IPS-20b (cell line): ENCODE data around the gene BCKDK.

Experiments used
- H3K27ac ChIP-seq: one replicate; pipeline ENCODE4 v1.5.1; 2013; ENCODE audit warnings: low read length
- H3K27me3 ChIP-seq: 2 replicates; pipeline ENCODE4 v1.6.1; 2013; ENCODE audit warnings: mild to moderate bottlenecking, low read length, inconsistent platforms; ENCODE audit not compliant: insufficient read depth
- H3K36me3 ChIP-seq: 2 replicates; pipeline ENCODE4 v1.6.1; 2013; ENCODE audit warnings: low read depth, mild to moderate bottlenecking, inconsistent platforms, low read length, moderate library complexity; ENCODE audit not compliant: insufficient read depth
- H3K4me1 ChIP-seq: 2 replicates; pipeline ENCODE4 v1.6.1; 2013; ENCODE audit warnings: mild to moderate bottlenecking, control low read depth, inconsistent platforms, low read length, moderate library complexity; ENCODE audit not compliant: insufficient read depth
- H3K4me3 ChIP-seq: 2 replicates; pipeline ENCODE4 v1.5.1; 2013; ENCODE audit warnings: mild to moderate bottlenecking, low read length, inconsistent platforms
- H3K9ac ChIP-seq: 2 replicates; pipeline ENCODE4 v1.6.1; 2013; ENCODE audit warnings: low read depth, mild to moderate bottlenecking, inconsistent platforms, low read length, moderate library complexity
- H3K9me3 ChIP-seq: 2 replicates; pipeline ENCODE4 v1.6.1; 2013; ENCODE audit warnings: mild to moderate bottlenecking, low read depth, low read length, inconsistent platforms; ENCODE audit not compliant: insufficient read depth

The BCKDK gene

DNA sequence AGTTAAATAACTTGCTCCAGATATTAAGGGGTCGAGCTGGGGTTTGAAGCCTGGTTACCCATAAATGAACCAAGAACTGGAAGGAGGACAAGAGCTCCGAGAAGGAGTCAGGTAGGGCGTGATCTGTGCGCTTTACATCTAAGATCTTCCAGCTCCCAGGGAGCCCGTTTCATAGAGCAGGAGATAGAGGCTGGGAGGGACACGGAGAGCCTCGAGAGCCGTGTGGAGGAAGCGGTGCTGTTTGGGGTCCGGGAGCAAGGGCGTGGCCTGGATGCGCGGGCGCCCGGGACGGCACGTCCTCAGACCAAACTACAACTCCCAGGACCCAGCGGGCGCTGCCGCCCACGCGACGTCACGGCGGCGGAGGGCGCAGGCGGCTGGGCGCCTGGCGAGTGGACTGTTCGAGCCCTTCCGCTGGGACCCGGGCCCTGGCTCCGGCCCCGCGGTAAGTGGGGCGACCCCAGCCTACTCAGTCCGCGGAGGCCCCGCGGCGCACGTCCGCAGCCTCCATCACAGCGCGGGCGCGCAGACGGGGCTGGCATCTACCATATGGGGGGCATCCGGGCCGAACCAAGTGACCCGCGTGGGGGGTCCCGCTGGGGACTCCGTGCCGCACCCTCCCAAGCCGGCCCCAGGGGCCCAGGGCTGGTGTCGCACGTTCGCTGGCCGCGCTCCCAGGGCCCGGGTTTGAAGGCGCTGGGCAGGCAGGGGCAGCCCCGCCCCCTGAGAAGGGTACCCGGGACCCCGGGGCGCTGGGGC lies at the start of gene BCKDK:
BCKDK (plus strand) TSS at position 352 of the 759 bp plus-strand sequence. CDS start 838 bp downstream, outside the sequence.
- no peaks in the 10 kb centered on the region for H3K4me1 ChIP-seq
- H3K27me3 ChIP-seq, result no peaks in the 10 kb centered on the region
- H3K27ac ChIP-seq, result no peak within 1 kb of the TSS
- peaks cover 36% of the 10 kb centered on the region for H3K36me3 ChIP-seq
- peak within 1 kb of the TSS; percentile 78 for H3K4me3 ChIP-seq
- no peaks in the 10 kb centered on the region for H3K9me3 ChIP-seq
- H3K9ac ChIP-seq, result peak within 1 kb of the TSS; percentile 72

DNA sequence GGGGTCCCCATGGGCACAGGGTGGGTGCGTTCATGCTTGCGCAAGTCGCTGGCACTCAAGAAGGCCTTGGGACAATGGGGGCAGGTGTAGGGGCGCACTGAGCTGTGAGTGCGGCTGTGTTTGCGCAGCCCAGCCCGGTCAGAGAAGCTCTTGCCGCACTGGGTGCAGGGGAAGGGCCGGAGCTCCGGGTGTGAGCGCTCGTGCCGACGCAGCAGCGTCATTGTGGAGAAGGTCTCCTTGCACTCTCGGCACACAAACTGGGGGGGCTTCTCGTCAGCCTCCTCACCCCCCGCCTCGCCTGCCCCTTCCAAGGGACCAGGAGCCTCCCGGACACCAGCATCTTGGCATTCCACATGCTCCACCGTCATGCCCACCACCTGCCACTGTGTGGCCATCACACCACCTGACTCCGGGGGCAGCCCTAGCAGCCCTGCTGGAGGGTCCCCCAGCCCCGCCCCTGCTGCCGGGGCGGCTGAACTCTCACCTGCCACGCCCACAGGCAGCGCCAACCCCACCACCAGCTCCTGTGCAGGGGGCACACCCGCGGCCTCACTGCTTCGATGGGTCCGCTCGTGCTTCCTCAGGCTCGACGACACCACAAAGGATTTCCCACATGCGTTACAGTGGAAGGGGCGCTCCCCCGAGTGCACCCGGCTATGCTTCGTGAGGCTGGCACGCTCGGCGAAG lies 46.9 kb upstream of the BCKDK start:
- no peak overlapping the region for H3K4me3 ChIP-seq
- no peaks in the 10 kb centered on the region for H3K27me3 ChIP-seq
- peaks cover 42% of the 10 kb centered on the region for H3K36me3 ChIP-seq
- no peaks in the 10 kb centered on the region for H3K4me1 ChIP-seq
- H3K9ac ChIP-seq, result no peak overlapping the region
- H3K27ac ChIP-seq, result no peak overlapping the region
- no peaks in the 10 kb centered on the region for H3K9me3 ChIP-seq

DNA sequence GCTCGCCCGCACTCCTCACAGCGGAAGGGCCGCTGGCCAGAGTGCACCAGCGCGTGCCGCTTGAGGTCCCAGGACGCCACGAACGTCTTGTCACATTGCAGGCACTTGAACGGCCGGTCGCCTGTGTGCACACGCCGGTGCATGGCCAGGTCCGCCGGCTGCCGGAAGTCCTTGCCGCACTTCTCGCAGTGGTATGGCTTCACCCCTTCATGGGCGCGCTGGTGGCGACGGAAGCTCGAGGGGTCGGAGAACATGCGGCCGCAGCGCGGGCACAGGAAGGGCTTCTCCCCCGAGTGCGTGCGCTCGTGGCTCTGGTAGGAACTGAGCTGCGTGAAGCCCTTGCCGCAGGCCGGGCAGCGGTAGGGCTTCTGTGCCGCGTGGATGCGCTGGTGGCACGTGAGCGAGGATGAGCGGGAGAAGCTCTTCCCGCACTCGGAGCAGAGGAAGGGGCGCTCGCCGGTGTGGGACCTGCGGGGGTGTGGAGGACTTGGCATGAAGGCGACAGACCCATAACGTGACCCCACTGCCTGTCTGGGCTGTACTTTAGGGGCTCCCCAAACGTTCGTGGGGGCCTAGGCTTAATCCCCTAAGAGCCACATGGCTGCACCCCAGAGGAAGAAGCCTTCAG lies 46.3 kb upstream of the BCKDK start:
- Histone ChIP-seq H3K4me3 (no peak overlapping the region), H3K36me3 (peaks cover 42% of the 10 kb centered on the region), H3K4me1 (no peaks in the 10 kb centered on the region), H3K27me3 (no peaks in the 10 kb centered on the region), H3K27ac (no peak overlapping the region), H3K9me3 (no peaks in the 10 kb centered on the region), H3K9ac (no peak overlapping the region)

DNA sequence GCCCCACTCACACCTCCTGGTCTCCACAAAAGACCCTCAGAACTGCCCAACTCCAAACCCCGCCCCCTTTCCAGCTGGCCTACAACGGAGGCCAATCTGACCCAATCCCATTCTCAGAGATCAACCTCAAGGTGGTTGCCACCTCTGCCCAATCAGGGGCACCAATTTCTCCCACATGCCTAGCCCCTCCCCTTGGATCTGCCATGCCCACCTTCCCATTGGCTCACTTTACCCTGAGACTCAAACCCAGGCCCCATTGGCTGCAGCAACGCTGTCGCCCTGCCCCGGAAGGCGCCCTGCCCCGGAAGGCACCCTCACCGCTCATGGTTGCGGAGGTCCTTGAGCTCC lies 44.7 kb upstream of the BCKDK start:
- Histone ChIP-seq H3K27ac (no peak overlapping the region), H3K36me3 (peaks cover 42% of the 10 kb centered on the region), H3K9ac (no peak overlapping the region), H3K9me3 (no peaks in the 10 kb centered on the region), H3K27me3 (no peaks in the 10 kb centered on the region), H3K4me1 (no peaks in the 10 kb centered on the region), H3K4me3 (no peak overlapping the region)

DNA sequence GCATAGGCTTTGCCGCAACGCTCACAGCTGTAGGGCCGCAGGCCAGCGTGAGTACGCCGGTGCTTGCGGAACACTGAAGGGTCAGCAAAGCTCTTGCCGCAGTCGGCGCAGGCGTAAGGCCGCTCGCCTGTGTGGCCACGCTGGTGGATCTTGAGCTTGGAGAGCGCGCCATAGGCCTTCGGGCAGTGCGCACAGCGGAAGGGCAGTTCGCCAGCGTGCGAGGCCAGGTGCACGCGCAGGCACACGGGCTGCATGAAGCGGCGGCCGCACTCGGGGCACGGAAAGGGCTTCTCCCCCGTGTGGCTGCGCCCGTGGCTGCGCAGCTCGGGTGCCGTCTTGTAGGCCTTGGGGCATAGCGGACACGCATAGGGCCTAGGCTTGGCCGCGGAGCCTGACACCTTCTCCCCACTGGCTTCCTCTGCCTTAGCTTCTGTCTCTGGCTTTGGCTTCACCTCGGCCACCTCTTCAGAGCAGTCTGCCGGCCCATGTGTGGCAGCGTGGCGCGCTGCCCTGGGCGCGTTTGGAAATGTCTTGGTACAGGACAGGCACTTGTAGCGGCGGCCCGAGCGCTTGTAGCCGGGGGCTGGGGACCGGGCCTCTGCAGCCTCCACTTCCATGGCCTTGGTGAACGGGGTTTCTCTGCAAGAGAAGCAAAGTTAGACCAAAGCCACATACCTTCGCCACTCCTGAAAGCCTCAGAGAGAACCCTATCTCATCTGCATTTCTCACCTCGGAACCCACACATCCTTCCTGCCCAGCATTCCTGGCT lies 44.2 kb upstream of the BCKDK start:
- no peaks in the 10 kb centered on the region for H3K9me3 ChIP-seq
- no peak overlapping the region for H3K27ac ChIP-seq
- H3K4me1 ChIP-seq, result no peaks in the 10 kb centered on the region
- H3K27me3 ChIP-seq, result no peaks in the 10 kb centered on the region
- H3K4me3 ChIP-seq, result no peak overlapping the region
- H3K36me3 ChIP-seq, result peaks cover 42% of the 10 kb centered on the region
- H3K9ac ChIP-seq, result no peak overlapping the region

DNA sequence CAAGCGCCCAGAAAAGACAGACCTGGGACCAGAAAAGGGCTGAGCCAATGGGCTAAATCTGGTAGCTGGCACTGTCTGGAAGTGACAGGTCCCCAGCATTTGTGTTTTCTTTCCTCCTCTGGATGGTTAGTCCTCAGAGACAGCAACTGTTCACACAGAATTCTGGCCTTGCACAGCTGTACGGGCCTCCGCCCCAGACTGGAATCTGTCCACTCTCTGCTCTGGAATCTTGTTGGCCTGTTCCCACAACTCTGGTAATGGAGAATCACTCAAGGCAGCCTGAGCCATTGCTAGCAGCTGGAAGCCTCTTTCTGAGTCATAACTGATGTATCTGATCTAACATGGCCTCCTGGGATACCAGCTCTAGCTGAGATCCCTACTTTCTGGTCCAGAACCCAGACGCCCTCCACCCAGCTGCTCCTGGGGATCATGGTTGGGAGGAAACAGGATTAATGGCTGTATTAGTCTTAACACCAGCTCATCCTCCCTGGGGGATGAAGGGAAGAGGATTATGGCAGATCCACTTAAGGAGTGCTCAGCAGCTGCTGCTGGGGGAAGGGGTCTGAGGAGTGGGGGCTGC lies 43.2 kb upstream of the BCKDK start:
- no peaks in the 10 kb centered on the region for H3K9me3 ChIP-seq
- no peak overlapping the region for H3K27ac ChIP-seq
- peaks cover 37% of the 10 kb centered on the region; the same call in 1 of the 2 replicates for H3K36me3 ChIP-seq
- H3K4me3 ChIP-seq, result no peak overlapping the region
- no peaks in the 10 kb centered on the region for H3K4me1 ChIP-seq
- H3K9ac ChIP-seq, result no peak overlapping the region
- no peaks in the 10 kb centered on the region for H3K27me3 ChIP-seq

DNA sequence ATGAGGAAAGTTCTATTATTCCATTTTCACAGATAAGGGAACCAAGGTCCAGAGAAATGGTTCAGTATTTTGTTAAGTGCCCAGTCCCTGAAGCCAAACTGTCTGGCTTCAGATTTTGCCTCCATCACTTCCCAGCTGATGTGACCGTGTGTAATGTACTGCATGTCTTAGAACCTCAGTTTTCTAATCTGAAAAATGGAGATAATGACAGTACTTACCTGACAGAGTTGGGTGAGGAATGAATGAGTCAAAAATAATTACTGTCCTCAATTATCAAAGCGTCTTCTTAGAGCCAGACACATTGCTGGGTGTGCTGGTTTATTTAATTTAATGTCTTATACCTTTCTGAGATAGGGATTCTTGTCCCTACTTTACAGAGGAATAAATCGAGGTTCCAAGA lies 40.8 kb upstream of the BCKDK start:
- Histone ChIP-seq H3K4me3 (no peak overlapping the region), H3K27ac (no peak overlapping the region), H3K4me1 (peaks cover 6% of the 10 kb centered on the region), H3K27me3 (no peaks in the 10 kb centered on the region), H3K36me3 (peaks cover 17% of the 10 kb centered on the region; the same call in 1 of the 2 replicates), H3K9me3 (no peaks in the 10 kb centered on the region), H3K9ac (no peak overlapping the region)

DNA sequence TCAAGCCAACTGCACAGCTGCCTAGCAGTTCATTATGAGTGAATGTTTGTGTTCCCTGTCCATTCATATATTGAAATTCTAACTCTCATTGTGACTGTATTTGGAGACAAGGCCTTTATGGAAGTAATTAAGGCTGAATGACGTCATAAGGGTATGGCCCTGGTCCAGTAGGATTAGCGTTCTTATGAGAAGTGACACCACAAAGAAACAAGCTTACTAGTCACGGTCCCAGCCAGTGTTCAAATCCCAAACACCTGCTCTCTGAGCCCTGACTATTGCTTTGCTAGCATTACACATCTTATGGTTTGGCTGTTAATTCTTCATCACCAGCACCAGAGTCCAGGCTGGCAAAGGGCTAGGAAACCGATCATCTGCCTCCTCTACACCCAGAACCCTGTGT lies 36.3 kb upstream of the BCKDK start:
- Histone ChIP-seq H3K27me3 (no peaks in the 10 kb centered on the region), H3K27ac (no peak overlapping the region), H3K9me3 (no peaks in the 10 kb centered on the region), H3K4me3 (peak overlapping the region; percentile 89), H3K36me3 (peaks cover 9% of the 10 kb centered on the region), H3K4me1 (peaks cover 6% of the 10 kb centered on the region), H3K9ac (peak overlapping the region; percentile 85)

DNA sequence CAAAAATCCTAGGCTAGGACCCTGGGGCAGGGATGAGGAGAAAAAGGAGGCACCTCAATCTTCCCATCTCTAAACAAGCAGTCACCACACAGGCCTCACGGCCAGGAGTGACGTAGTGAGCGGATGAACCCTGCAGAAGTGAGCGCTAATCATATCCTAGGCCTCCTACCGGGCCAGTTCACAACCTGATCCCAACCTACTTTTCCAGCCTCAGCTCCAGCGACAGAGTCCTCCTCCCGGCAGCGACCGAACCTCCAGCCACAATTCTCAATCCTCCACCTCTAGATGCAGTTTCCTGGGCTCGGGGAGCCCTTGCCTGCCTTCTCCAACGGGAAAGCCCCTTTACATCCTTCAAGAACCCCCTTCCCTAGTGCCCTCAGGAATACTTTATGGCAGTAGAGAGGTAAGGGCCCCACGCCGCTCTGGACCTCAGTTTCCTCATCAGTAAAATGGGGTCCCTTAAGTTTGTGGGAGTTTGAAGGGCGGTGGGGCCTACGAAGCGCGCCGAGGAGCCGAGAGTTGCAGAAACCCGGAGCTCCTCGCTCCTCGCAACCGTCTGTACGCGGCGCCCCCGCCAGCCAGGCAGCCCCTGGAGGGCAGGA lies 35.5 kb upstream of the BCKDK start:
- peak overlapping the region; percentile 41 for H3K27ac ChIP-seq
- H3K4me3 ChIP-seq, result peak overlapping the region; percentile 89
- H3K27me3 ChIP-seq, result no peaks in the 10 kb centered on the region
- H3K9me3 ChIP-seq, result no peaks in the 10 kb centered on the region
- peaks cover 17% of the 10 kb centered on the region for H3K36me3 ChIP-seq
- peaks cover 6% of the 10 kb centered on the region for H3K4me1 ChIP-seq
- peak overlapping the region; percentile 85 for H3K9ac ChIP-seq

DNA sequence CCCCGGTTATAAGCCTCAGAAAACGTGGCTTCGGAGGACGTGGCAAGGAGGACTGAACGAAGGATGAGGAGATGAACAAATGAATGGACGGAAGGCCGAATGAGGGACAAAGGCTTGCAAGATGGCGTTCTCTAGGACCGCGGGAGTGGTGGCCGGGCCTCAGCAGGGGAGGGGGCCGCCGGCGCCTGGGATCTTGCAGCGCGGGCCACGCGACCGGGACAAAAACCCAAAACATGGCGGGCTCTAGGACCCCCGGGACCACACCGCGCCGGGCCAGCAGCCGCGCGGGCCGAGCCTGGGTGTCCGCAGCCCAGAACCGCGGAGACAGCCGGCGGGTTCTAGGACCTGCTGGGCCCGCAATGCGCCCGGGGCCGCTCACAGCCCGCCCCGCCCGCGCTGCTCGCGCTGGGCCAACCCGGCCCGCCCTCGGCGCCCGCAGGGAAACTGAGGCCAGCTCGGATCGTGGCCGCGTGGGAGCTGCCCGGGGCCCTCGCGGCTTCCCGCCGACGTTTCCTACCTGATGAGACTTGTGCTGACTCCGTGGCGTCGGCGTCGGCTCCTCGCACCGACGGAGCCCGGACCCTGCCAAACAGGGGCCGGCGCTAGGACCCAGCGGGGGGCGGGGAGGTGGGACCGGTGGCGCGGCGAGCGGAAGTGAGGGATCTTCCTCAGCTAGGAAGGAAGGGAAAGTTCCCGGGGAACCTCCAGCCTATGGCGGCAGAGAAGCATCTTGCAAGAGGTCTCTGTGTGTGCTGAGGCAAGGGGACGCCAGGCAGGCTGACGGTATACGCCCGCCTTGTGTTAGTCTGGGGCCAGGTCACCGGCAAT lies 34.8 kb upstream of the BCKDK start:
- Histone ChIP-seq H3K4me3 (peak overlapping the region; percentile 89), H3K4me1 (peaks cover 6% of the 10 kb centered on the region), H3K27me3 (no peaks in the 10 kb centered on the region), H3K9me3 (no peaks in the 10 kb centered on the region), H3K27ac (peak overlapping the region; percentile 41), H3K9ac (peak overlapping the region; percentile 85), H3K36me3 (peaks cover 24% of the 10 kb centered on the region)
